ENCODE measurements around the gene SESN3.

Gene SESN3

GRCh38 chr11:95149651-95150364 lies 81.2 kb downstream of the SESN3 start:
- no peak for TF ChIP-seq RAD21 (IDR thresholded peaks at IDR 0.05; ENCODE audit: low read depth)
- TF ChIP-seq, protein P1, sequence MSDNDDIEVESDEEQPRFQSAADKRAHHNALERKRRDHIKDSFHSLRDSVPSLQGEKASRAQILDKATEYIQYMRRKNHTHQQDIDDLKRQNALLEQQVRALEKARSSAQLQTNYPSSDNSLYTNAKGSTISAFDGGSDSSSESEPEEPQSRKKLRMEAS (IDR thresholded peaks at IDR 0.05): 0 out of 2 replicates have a peak, but pooled peaks have one; percentile 14

DNA sequence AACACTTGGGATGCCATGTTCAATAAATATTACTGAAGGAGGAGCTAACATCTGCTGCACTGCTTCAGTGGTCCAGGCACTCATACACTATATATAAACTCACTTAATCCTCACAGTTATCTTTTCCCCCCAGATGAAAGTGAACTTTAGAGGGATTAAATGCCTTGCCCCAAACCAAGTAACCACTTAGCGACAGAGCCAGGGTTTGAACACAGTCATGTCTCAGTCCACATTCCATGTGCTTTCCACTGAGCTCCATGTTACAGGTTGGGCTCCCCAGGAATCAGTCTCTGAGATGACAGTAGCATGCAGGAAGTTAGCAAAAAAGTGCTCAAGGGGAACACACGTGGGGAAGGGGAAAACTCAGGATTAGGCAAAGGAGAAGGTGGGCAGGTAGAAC lies 82.1 kb downstream of the SESN3 start:
- no peak for TF ChIP-seq EGR1 (IDR thresholded peaks at IDR 0.05)
- TF ChIP-seq TAF1 (IDR thresholded peaks at IDR 0.05; ENCODE audit: low read depth): no peak
- no peak for TF ChIP-seq NFIC (IDR thresholded peaks at IDR 0.05)
- no peak for TF ChIP-seq ZBTB7A (IDR thresholded peaks at IDR 0.05; ENCODE audit: low read depth)
- TF ChIP-seq USF1 (IDR thresholded peaks at IDR 0.05): no peak
- TF ChIP-seq YY1 (IDR thresholded peaks at IDR 0.05; ENCODE audit: low read depth): no peak
- no peak for TF ChIP-seq FOXM1 (IDR thresholded peaks at IDR 0.05; ENCODE audit: borderline replicate concordance, low read depth)
- no peak for TF ChIP-seq TEAD4 (IDR thresholded peaks at IDR 0.05)
- TF ChIP-seq RAD21 (IDR thresholded peaks at IDR 0.05; ENCODE audit: low read depth): no peak
- TF ChIP-seq TCF12 (IDR thresholded peaks at IDR 0.05; ENCODE audit: low read depth): no peak
- TF ChIP-seq CREB1 (IDR thresholded peaks at IDR 0.05; ENCODE audit: low read depth): no peak
- TF ChIP-seq, protein P2, sequence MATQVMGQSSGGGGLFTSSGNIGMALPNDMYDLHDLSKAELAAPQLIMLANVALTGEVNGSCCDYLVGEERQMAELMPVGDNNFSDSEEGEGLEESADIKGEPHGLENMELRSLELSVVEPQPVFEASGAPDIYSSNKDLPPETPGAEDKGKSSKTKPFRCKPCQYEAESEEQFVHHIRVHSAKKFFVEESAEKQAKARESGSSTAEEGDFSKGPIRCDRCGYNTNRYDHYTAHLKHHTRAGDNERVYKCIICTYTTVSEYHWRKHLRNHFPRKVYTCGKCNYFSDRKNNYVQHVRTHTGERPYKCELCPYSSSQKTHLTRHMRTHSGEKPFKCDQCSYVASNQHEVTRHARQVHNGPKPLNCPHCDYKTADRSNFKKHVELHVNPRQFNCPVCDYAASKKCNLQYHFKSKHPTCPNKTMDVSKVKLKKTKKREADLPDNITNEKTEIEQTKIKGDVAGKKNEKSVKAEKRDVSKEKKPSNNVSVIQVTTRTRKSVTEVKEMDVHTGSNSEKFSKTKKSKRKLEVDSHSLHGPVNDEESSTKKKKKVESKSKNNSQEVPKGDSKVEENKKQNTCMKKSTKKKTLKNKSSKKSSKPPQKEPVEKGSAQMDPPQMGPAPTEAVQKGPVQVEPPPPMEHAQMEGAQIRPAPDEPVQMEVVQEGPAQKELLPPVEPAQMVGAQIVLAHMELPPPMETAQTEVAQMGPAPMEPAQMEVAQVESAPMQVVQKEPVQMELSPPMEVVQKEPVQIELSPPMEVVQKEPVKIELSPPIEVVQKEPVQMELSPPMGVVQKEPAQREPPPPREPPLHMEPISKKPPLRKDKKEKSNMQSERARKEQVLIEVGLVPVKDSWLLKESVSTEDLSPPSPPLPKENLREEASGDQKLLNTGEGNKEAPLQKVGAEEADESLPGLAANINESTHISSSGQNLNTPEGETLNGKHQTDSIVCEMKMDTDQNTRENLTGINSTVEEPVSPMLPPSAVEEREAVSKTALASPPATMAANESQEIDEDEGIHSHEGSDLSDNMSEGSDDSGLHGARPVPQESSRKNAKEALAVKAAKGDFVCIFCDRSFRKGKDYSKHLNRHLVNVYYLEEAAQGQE (IDR thresholded peaks at IDR 0.05; ENCODE audit: low read depth): no peak
- TF ChIP-seq CEBPB (IDR thresholded peaks at IDR 0.05): no peak
- TF ChIP-seq, protein P1 (IDR thresholded peaks at IDR 0.05): no peak
- TF ChIP-seq EP300 (IDR thresholded peaks at IDR 0.05; ENCODE audit: borderline replicate concordance): no peak

GRCh38 chr11:95148406-95148805 lies 82.6 kb downstream of the SESN3 start:
- TF ChIP-seq ZBTB7A (IDR thresholded peaks at IDR 0.05; ENCODE audit: low read depth) (no peak), TEAD4 (IDR thresholded peaks at IDR 0.05) (no peak), NFIC (IDR thresholded peaks at IDR 0.05) (no peak), TCF12 (IDR thresholded peaks at IDR 0.05; ENCODE audit: low read depth) (no peak), FOXM1 (IDR thresholded peaks at IDR 0.05; ENCODE audit: borderline replicate concordance, low read depth) (no peak), RAD21 (IDR thresholded peaks at IDR 0.05; ENCODE audit: low read depth) (no peak), CEBPB (IDR thresholded peaks at IDR 0.05) (no peak), EGR1 (IDR thresholded peaks at IDR 0.05) (no peak), TAF1 (IDR thresholded peaks at IDR 0.05; ENCODE audit: low read depth) (no peak), YY1 (IDR thresholded peaks at IDR 0.05; ENCODE audit: low read depth) (no peak), EP300 (IDR thresholded peaks at IDR 0.05; ENCODE audit: borderline replicate concordance) (no peak), CREB1 (IDR thresholded peaks at IDR 0.05; ENCODE audit: low read depth) (no peak), USF1 (IDR thresholded peaks at IDR 0.05) (no peak)
- TF ChIP-seq, protein P2 (IDR thresholded peaks at IDR 0.05; ENCODE audit: low read depth): no peak
- TF ChIP-seq, protein P1 (IDR thresholded peaks at IDR 0.05): no peak

- TF ChIP-seq TEAD4 (IDR thresholded peaks at IDR 0.05) (no peak), EGR1 (IDR thresholded peaks at IDR 0.05) (no peak), FOXM1 (IDR thresholded peaks at IDR 0.05; ENCODE audit: borderline replicate concordance, low read depth) (no peak), EP300 (IDR thresholded peaks at IDR 0.05; ENCODE audit: borderline replicate concordance) (no peak), CREB1 (IDR thresholded peaks at IDR 0.05; ENCODE audit: low read depth) (no peak), CEBPB (IDR thresholded peaks at IDR 0.05) (no peak)
- TF ChIP-seq, protein P1 (IDR thresholded peaks at IDR 0.05): no peak
Observed at GRCh38 chr11:95147364-95147905, 83.6 kb downstream of the SESN3 start.

DNA sequence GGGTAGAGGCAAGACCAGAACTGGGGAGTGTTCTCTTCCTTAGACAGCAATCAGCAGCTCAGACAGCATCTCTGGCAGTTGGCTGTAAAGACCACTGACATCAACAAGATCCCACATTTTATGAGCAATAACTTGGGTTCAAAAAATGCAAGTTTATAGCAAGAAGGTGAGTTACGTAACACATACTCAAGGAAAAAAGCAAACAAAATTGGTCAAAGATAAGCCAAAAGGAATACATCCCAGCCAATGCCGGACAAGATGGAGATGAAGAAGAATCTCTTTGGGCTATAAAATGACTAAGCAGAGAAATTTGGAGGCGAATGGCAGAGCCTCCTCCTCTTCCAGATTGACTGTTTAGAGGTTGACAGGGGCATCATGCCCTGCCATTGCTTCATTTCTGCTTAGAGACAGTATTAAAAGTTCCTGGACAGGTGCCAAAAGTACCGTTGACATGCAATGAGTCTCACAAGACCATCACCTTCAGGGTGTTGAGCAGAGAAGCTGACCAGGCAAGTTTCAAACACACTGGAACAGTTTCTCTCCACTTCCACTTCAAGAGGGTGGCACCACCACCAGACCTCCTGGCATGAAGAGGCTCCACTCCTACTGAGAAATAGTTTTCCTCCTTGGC lies 85.5 kb downstream of the SESN3 start:
- TF ChIP-seq FOXM1 (IDR thresholded peaks at IDR 0.05; ENCODE audit: borderline replicate concordance, low read depth): no peak
- no peak for TF ChIP-seq USF1 (IDR thresholded peaks at IDR 0.05)
- no peak for TF ChIP-seq CREB1 (IDR thresholded peaks at IDR 0.05; ENCODE audit: low read depth)
- 0 out of 2 replicates have a peak, but pooled peaks have one; percentile 12 for TF ChIP-seq NFIC (IDR thresholded peaks at IDR 0.05)

Data from Ishikawa (cell line).